ENCODE results near the gene PCDHGA1.

The PCDHGA1 gene

GRCh38 chr5:141527426-141527825 lies 197.1 kb downstream of the PCDHGA1 start:
- Histone ChIP-seq H3K4me1 (peaks cover 21% of the 10 kb centered on the region), H3K36me3 (peaks cover 64% of the 10 kb centered on the region), H3K4me3 (ENCODE audit: low read depth, low read length) (no peak overlapping the region), H3K9me3 (no peaks in the 10 kb centered on the region), H3K27me3 (no peaks in the 10 kb centered on the region)
- TF ChIP-seq, protein P1, sequence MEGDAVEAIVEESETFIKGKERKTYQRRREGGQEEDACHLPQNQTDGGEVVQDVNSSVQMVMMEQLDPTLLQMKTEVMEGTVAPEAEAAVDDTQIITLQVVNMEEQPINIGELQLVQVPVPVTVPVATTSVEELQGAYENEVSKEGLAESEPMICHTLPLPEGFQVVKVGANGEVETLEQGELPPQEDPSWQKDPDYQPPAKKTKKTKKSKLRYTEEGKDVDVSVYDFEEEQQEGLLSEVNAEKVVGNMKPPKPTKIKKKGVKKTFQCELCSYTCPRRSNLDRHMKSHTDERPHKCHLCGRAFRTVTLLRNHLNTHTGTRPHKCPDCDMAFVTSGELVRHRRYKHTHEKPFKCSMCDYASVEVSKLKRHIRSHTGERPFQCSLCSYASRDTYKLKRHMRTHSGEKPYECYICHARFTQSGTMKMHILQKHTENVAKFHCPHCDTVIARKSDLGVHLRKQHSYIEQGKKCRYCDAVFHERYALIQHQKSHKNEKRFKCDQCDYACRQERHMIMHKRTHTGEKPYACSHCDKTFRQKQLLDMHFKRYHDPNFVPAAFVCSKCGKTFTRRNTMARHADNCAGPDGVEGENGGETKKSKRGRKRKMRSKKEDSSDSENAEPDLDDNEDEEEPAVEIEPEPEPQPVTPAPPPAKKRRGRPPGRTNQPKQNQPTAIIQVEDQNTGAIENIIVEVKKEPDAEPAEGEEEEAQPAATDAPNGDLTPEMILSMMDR (IDR thresholded peaks at IDR 0.05; ENCODE audit: low read depth, low read length): no peak
- no peak for DNase-seq

DNA sequence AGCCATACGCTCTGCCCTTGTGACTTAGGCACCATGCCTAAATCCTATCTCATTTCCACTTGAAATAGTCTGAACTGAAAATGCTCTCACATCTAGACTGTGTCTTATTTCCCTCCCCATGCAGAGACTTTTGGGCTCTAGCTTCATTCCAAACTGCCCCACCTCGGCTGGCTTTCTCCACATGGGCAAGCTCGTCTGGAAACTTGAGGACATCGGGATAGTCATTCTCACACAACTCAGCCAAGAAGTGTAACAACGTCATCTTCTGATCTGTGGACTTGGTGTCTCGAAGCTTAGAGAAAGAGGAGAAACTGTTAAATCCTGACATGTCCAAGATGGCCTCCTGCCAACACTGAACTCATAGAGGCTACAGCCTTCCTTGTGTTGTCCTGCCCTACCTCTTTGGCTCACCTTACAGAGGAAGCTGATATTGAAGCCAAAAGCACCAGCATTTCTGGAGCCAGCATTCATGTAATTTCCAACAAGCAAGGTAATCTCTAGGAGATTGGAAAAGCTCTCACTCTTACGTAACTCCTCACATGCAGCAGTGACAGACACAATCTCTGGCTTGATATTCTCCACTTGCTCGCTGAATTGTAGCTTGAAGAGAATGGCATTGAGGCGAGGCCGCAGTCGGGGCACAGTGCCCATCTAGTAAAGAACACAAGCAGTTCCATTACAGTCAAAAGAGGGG lies 198.1 kb downstream of the PCDHGA1 start:
- H3K27me3 ChIP-seq: no peaks in the 10 kb centered on the region
- H3K36me3 ChIP-seq: peaks cover 64% of the 10 kb centered on the region
- DNase-seq: no peak
- no peaks in the 10 kb centered on the region for H3K9me3 ChIP-seq
- no peak overlapping the region for H3K4me3 ChIP-seq (ENCODE audit: low read depth, low read length)
- H3K4me1 ChIP-seq: peaks cover 21% of the 10 kb centered on the region
- TF ChIP-seq, protein P1 (IDR thresholded peaks at IDR 0.05; ENCODE audit: low read depth, low read length): no peak

- no peak for DNase-seq
- Histone ChIP-seq H3K9me3 (no peaks in the 10 kb centered on the region), H3K4me3 (ENCODE audit: low read depth, low read length) (no peak overlapping the region), H3K36me3 (peaks cover 62% of the 10 kb centered on the region), H3K4me1 (peaks cover 18% of the 10 kb centered on the region), H3K27me3 (no peaks in the 10 kb centered on the region)
- TF ChIP-seq, protein P1 (IDR thresholded peaks at IDR 0.05; ENCODE audit: low read depth, low read length): no peak
These were observed 198.7 kb downstream of the PCDHGA1 start for GRCh38 chr5:141529002-141529401.

DNA sequence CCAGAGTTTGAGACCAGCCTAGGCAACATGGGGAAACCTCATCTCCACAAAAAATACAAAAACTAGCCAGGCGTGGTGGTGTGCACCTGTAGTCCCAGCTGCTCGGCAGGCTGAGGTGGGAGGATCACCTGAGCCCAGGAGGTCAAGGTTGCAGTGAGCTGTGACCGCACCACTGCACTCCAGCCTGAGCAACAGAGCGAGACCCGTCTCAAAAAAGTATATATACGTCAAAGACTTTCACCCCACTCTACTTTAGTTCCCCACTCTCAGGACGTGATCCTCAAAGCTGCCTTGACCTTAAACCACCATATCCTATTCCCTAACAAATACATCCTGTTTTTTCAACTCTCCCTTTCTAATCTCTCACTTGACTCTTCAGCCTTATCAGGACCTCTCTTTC lies 199.6 kb downstream of the PCDHGA1 start:
- no peak overlapping the region for H3K4me3 ChIP-seq (ENCODE audit: low read depth, low read length)

GRCh38 chr5:141532726-141533125 lies 202.4 kb downstream of the PCDHGA1 start:
- TF ChIP-seq, protein P1 (IDR thresholded peaks at IDR 0.05; ENCODE audit: low read depth, low read length): no peak

More for the DNA sequence above, 199.6 kb downstream of the PCDHGA1 start:
- TF ChIP-seq, protein P1 (IDR thresholded peaks at IDR 0.05; ENCODE audit: low read depth, low read length): no peak
- DNase-seq: no peak
- Histone ChIP-seq H3K36me3 (peaks cover 67% of the 10 kb centered on the region), H3K27me3 (no peaks in the 10 kb centered on the region), H3K4me1 (peaks cover 17% of the 10 kb centered on the region), H3K9me3 (no peaks in the 10 kb centered on the region)

GRCh38 chr5:141533897-141534296 lies 203.6 kb downstream of the PCDHGA1 start:
- no peak overlapping the region for H3K4me3 ChIP-seq (ENCODE audit: low read depth, low read length)
- peaks cover 10% of the 10 kb centered on the region for H3K4me1 ChIP-seq
- H3K36me3 ChIP-seq: peaks cover 39% of the 10 kb centered on the region
- no peak for DNase-seq
- H3K9me3 ChIP-seq: no peaks in the 10 kb centered on the region
- H3K27me3 ChIP-seq: no peaks in the 10 kb centered on the region
- TF ChIP-seq, protein P1 (IDR thresholded peaks at IDR 0.05; ENCODE audit: low read depth, low read length): no peak

More at GRCh38 chr5:141532726-141533125, 202.4 kb downstream of the PCDHGA1 start:
- Histone ChIP-seq H3K36me3 (peaks cover 51% of the 10 kb centered on the region), H3K4me3 (ENCODE audit: low read depth, low read length) (no peak overlapping the region), H3K4me1 (peaks cover 13% of the 10 kb centered on the region), H3K27me3 (no peaks in the 10 kb centered on the region), H3K9me3 (no peaks in the 10 kb centered on the region)
- no peak for DNase-seq
